ENCODE results near the gene DIPK1B. TPM values are rescaled to one million over a fixed set of nuclear protein-coding genes. Genes with fewer than 3 reads are reported as not detected.

Gene DIPK1B
- total and polyA plus RNA-seq, 10 of the 15 experiments (the other 5 are each of a cell fraction or from before 2014, with no cell fraction given): 0.08 to 0.28 (median 0.13) TPM; not detected in 3

GRCh38 chr9:136720898-136721338, 8.5 kb downstream of the DIPK1B start:
- ATAC-seq (no peak), DNase-seq (ENCODE audit: low read depth, low spot score) (no peak), FAIRE-seq (no peak)
- ChIA-PET POLR2A (no interaction called here), CTCF (no interaction called here), SMC1A (ENCODE audit: uncharacterized antibody, unreplicated experiment) (no interaction called here), RAD21 (ENCODE audit: unreplicated experiment) (no interaction called here)
- intact Hi-C loops (cut with micrococcal nuclease; ENCODE audit: unreplicated experiment) (no loop called here), in situ Hi-C loops (cut with MboI) (no loop called here)
- no peaks in the 10 kb centered on the region for H3K27me3 ChIP-seq (replicated peaks in 1 of 2; ENCODE audit: control insufficient read depth in 2 of 2, insufficient read depth in 2 of 2, low read length in 1 of 2)
- WGBS (ENCODE audit: insufficient coverage, insufficient replicate concordance, low lambda C conversion rate, missing lambda C conversion rate): 73% methylated on average over 8 of the region's 11 CpGs
- peaks cover 18 to 25% of the 10 kb centered on the region in 2 experiments for H3K36me3 ChIP-seq (ENCODE audit: control insufficient read depth in 2 of 2, insufficient read depth in 2 of 2, low read length in 1 of 2)
- H2AFZ ChIP-seq (ENCODE audit: control insufficient read depth, low read depth, low read length): no peak overlapping the region
- H3K4me1 ChIP-seq (ENCODE audit: control insufficient read depth, insufficient read depth, low read length): peaks cover 4% of the 10 kb centered on the region
- BruUV-seq (replicated peaks): no TSS peak
- H3K4me3 ChIP-seq: no peak overlapping the region
- peaks cover 7% of the 10 kb centered on the region for H4K20me1 ChIP-seq (ENCODE audit: control insufficient read depth, insufficient read depth)
- no peak for TF ChIP-seq YY1 (IDR thresholded peaks at IDR 0.05; ENCODE audit: low read depth, low read length)
- no peak overlapping the region for H3K27ac ChIP-seq (ENCODE audit: control insufficient read depth, insufficient read depth)
- H3K9me3 ChIP-seq (replicated peaks; ENCODE audit: control insufficient read depth, insufficient read depth, low read length): no peaks in the 10 kb centered on the region
- no peak overlapping the region for H3K4me2 ChIP-seq (ENCODE audit: control insufficient read depth, insufficient read depth)
- H3K79me2 ChIP-seq (ENCODE audit: control insufficient read depth, insufficient read depth, low read length): peaks cover 7% of the 10 kb centered on the region
- H3K9ac ChIP-seq (ENCODE audit: control insufficient read depth, insufficient read depth, low read length): no peak overlapping the region

GRCh38 chr9:136721339-136722092, 9.1 kb downstream of the DIPK1B start:
- no peak for FAIRE-seq
- RAD21 ChIA-PET (ENCODE audit: unreplicated experiment): no interaction called here
- SMC1A ChIA-PET (ENCODE audit: uncharacterized antibody, unreplicated experiment): no interaction called here
- Histone ChIP-seq H3K9ac (ENCODE audit: control insufficient read depth, insufficient read depth, low read length) (no peak overlapping the region), H4K20me1 (ENCODE audit: control insufficient read depth, insufficient read depth) (peaks cover 9% of the 10 kb centered on the region), H3K27ac (ENCODE audit: control insufficient read depth, insufficient read depth) (no peak overlapping the region), H3K79me2 (ENCODE audit: control insufficient read depth, insufficient read depth, low read length) (peaks cover 13% of the 10 kb centered on the region), H3K9me3 (replicated peaks; ENCODE audit: control insufficient read depth, insufficient read depth, low read length) (no peaks in the 10 kb centered on the region), H3K4me2 (ENCODE audit: control insufficient read depth, insufficient read depth) (no peak overlapping the region), H3K4me3 (no peak overlapping the region), H3K36me3 (ENCODE audit: control insufficient read depth in 2 of 2, insufficient read depth in 2 of 2, low read length in 1 of 2) (peaks cover 18 to 28% of the 10 kb centered on the region in 2 experiments), H3K4me1 (ENCODE audit: control insufficient read depth, insufficient read depth, low read length) (peaks cover 7% of the 10 kb centered on the region), H2AFZ (ENCODE audit: control insufficient read depth, low read depth, low read length) (no peak overlapping the region), H3K27me3 (replicated peaks in 1 of 2; ENCODE audit: control insufficient read depth in 2 of 2, insufficient read depth in 2 of 2, low read length in 1 of 2) (no peaks in the 10 kb centered on the region)
- WGBS (ENCODE audit: insufficient coverage, insufficient replicate concordance, low lambda C conversion rate, missing lambda C conversion rate): 62% methylated on average over 30 of the region's 30 CpGs
- BruUV-seq (replicated peaks): no TSS peak
- CTCF ChIA-PET: no interaction called here
- no peak for DNase-seq (ENCODE audit: low read depth, low spot score)
- POLR2A ChIA-PET: no interaction called here
- in situ Hi-C loops (cut with MboI): no loop called here
- intact Hi-C loops (cut with micrococcal nuclease; ENCODE audit: unreplicated experiment): no loop called here
- no peak for ATAC-seq
- no peak for TF ChIP-seq RUNX3 (IDR thresholded peaks at IDR 0.05; ENCODE audit: low read length)
- no peak for TF ChIP-seq CBFB (IDR thresholded peaks at IDR 0.05; ENCODE audit: low read depth)
- no peak for TF ChIP-seq MLLT1 (IDR thresholded peaks at IDR 0.05)
- peak; percentile 55; the same call in 1 of the 2 replicates for TF ChIP-seq POLR2A (IDR thresholded peaks at IDR 0.05; ENCODE audit: low read depth, low read length)
- TF ChIP-seq, protein P1, sequence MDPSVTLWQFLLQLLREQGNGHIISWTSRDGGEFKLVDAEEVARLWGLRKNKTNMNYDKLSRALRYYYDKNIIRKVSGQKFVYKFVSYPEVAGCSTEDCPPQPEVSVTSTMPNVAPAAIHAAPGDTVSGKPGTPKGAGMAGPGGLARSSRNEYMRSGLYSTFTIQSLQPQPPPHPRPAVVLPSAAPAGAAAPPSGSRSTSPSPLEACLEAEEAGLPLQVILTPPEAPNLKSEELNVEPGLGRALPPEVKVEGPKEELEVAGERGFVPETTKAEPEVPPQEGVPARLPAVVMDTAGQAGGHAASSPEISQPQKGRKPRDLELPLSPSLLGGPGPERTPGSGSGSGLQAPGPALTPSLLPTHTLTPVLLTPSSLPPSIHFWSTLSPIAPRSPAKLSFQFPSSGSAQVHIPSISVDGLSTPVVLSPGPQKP (IDR thresholded peaks at IDR 0.05; ENCODE audit: low read depth, low read length): no peak
- TF ChIP-seq EED (IDR thresholded peaks at IDR 0.05; ENCODE audit: low read depth): no peak
- TF ChIP-seq, protein P2, sequence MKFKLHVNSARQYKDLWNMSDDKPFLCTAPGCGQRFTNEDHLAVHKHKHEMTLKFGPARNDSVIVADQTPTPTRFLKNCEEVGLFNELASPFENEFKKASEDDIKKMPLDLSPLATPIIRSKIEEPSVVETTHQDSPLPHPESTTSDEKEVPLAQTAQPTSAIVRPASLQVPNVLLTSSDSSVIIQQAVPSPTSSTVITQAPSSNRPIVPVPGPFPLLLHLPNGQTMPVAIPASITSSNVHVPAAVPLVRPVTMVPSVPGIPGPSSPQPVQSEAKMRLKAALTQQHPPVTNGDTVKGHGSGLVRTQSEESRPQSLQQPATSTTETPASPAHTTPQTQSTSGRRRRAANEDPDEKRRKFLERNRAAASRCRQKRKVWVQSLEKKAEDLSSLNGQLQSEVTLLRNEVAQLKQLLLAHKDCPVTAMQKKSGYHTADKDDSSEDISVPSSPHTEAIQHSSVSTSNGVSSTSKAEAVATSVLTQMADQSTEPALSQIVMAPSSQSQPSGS (IDR thresholded peaks at IDR 0.05; ENCODE audit: low read length): no peak
- TF ChIP-seq E2F8 (IDR thresholded peaks at IDR 0.05; ENCODE audit: low read depth, partially characterized antibody): no peak
- 0 out of 2 replicates have a peak, but pooled peaks have one; percentile 26 for TF ChIP-seq ZBED1 (IDR thresholded peaks at IDR 0.05; ENCODE audit: borderline replicate concordance)
- TF ChIP-seq ZSCAN29 (IDR thresholded peaks at IDR 0.05): no peak

Measured in GM12878 (cell line).